Dermis blood vessel endothelial cell (primary cell): ENCODE results near the gene DUSP6. TPM values are rescaled to one million over a fixed set of nuclear protein-coding genes. Genes with fewer than 3 reads are reported as not detected.

Experiments
- DNase-seq: peaks from one replicate; pipeline ENCODE4 v3.0.0; 2010
- total RNA-seq: library from RNA; depleted of rRNA; stranded (reverse); fragments of >200 nt; gene quantifications from 2 replicates; pipeline ENCODE4 v1.2.3, GENCODE V29; 2014

The DUSP6 gene
- total RNA-seq, 1 donor from 2014 or later, result 317 TPM

DNA sequence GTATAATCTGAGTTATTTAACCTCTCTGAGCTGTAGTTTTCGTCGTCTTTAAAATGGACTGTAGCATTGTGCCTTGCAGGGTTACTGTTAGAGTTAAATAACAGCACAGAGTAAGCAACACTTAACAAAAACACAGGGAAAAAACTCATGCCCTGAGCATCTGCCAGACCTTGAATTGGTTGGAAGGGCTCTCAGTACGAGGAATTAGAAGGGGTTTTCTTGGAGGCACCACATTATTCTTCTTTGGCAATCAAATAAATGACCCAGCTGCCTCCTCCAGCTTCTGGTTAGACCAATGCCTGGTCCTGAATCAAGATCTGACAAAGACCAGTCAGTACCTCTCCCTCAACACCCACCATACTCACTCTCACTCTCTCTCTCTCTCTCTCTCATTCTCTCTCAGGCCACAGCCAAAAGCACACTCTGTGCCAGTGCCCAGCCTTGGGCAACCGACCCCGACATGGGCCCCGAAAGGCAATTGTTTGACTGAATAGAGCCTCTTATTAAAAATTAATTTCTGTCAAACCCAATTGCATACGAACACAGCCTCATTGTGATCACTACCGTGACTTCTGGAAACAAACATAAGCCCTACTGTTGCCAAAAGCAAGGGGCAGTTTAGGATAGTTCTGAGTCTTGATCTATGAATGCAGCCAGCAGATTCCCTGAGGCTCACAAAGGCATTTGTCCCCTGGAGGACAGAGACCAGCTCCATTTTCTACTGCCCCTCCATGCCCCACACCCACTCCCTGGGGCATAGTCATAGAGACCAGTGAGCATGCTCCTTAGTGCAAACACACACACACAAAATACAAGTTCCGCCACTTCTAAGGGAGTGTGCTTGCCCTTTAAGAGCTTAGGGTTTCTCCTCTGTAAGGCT, 23.9 kb downstream of the DUSP6 start:
- no peak for DNase-seq

DNA sequence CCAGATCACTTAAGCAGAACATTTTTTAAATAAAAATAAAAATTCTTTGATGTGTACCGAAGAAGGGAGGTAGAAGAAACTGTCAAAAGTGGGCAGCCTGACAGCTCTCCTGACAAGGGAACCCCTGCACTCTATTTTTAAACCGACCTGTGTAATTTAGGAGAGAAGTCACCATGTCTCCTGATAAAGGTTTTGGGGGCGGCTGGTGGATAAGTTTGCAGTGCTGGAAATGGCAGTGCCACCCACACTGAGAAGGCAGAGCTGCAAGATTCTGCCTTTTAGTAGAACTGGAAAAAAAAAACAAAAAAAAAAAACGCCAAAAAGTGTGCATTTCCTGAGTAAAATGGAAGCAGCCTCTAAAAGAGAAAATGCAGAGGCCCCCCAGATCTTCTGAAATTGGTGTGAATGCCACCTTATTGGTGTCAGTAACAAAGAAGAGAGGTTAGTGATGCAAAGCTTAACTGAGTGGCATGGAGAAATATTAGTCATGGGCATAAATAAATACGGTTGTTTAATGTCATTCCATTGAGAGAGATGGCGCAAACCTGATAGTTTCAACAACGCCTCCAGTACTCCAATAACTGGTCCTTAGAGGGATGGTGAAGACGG, 24.7 kb downstream of the DUSP6 start:
- no peak for DNase-seq

DNA sequence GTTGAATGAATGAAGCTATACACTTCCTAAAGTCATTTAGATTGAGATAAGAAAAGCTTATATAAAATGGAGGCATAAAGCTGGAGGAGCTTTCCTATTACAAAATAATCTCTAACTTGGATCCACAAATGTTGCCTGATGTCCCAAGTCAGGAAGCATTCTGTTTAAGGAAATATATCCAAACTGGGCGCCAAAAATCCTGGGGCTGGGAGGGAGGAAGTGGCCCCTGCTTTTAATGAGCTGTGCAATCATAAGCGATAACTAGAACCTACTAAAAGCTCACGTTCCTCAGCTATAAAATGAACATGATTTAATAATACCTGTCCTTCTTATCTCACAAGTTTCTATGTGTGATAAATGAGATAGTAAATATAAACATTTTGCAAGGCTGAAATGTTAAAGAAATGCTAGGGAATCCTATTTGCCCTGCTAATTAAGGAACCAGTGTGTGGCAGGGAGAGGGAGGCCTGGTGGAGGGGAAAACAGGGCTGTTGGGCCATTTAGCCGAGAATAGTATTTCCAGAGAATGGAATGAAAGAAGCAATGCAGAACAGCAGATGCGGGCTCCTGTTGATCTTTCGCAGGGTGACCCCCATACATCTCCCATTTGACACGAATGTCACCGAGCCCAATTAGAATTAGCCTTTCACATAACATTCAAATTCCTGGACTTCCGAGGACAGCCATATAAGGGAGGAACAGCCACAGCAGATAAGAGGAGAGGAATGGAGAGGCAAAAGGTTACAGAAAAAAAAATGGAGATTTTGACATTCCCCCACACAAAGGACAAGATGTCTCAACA, 25.9 kb downstream of the DUSP6 start:
- peak; percentile 10 for DNase-seq

DNA sequence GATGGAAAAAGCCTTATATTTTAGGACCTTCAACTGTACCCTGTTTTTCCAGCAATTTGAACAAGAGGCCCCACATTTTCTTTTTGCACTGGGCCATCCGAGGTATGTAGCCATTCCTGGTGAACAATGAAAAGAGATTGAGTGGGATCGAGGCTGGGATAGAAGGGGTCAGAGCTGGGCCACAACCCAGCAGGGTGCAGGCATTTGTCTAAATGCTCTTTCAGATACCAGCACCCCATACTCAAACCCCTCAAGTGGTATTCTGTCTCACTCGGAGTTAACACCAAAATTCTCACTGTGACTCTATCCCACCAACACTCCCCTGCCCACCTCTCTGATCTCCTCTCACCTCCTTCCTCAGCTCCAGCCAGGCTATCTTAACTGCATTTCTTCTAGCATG, 26.8 kb downstream of the DUSP6 start:
- DNase-seq, result no peak

- DNase-seq, result no peak
Observed at GRCh38 chr12:89324437-89324836, 27.9 kb downstream of the DUSP6 start.

- no peak for DNase-seq
Observed at GRCh38 chr12:89323568-89324218, 28.6 kb downstream of the DUSP6 start.

- DNase-seq, result no peak
Observed at GRCh38 chr12:89320735-89321134, 31.6 kb downstream of the DUSP6 start.

DNA sequence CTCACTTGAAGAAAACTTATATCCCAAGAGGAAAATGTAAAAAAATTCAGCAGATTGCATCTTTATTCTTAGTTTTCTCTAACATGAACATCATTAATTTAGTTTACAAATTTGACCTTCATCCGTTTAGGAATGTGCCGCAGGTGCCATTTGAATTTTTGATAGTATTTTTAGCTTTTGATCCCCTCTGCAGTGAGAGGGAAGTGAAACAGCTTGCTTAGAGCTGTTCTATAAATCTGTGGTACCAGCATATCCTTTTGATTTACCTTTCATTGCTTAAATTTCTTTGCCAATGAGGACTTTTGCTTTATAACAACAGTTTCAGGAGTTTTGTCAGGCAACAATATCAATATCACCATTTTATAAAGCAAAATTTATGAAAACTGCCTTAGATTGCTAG, 32.7 kb downstream of the DUSP6 start:
- DNase-seq, result no peak

GRCh38 chr12:89319122-89319521, 33.2 kb downstream of the DUSP6 start:
- DNase-seq, result no peak

- DNase-seq, result no peak
Observed at GRCh38 chr12:89316705-89317139, 35.6 kb downstream of the DUSP6 start.

DNA sequence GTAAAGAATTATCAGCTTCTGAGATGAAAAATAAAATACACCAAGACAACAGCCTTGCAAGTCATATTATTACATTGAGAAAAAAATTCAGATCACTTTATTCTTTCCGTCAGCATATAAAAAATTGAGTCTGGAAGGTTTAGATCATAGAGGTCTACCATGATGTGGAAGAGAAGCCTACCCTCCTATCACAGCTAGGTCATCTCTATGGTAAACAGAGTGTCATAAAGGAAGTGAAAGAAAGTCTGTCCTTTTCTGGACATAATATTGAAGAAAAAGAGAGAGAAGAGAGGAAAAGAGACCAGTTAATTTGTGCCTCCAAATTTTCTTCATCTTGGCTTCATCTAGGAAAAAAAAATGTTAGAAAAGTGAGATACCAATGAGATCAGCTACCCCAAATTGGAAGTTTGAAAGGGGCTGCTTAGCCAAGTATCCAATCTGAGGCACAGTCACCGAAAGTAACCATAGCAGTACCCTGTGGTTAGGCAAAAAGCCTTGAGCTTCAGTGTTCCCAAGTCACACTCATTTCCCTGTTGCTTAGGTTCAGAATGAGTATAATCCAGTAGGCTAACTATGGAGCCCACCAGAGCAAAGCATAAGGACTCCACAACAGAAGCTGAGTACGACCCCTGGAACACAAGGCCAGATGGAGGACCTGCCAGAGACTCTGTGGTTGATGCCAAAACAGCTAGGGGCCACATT, 38.1 kb downstream of the DUSP6 start:
- DNase-seq, result no peak

DNA sequence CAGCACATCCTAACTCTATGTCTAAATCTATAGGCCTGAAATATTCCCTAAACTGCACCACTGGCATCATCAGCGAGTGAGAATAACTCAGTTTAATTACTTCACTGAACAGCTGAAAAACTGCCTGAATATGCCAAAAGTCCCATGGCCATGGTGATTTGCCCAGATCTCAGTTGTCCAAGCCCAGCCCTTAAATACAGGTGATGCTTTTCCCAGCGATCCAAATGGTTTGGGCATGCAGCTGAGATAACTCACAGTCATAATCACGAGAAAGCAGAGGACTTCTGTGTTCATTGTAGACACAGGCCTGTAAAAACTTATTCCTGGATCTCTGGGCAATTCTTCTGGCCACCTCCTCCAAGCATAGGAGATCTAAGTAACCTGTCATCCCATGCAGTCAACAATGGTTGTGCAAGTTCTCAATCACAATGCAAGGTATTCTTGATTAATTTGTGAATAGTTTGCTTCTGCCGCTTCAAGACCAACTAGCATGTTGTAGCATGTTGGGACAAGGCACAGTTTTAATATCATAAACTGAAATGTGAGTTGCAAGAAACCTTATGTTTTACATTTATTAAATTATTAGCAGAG, 40.5 kb downstream of the DUSP6 start:
- no peak for DNase-seq

DNA sequence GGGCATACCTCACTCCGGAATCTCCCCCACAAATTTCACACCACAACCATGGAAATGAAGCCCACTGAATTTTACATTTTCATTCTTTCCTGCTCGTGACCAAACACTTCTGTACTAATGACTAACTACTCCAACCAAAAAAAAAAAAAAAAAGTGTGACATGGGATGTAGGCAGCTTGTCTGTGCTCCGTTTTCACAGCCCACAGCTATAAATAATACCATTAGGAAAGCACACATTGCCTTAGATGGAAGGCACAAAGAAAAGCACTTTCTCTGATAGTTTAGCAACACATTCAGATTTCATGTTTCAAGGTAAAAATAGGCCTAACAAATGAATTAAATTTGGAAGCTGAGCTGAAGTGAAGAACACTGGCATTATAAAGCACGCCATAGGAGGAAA, 42.5 kb downstream of the DUSP6 start:
- no peak for DNase-seq

GRCh38 chr12:89309440-89309802, 42.9 kb downstream of the DUSP6 start:
- DNase-seq, result no peak

DNA sequence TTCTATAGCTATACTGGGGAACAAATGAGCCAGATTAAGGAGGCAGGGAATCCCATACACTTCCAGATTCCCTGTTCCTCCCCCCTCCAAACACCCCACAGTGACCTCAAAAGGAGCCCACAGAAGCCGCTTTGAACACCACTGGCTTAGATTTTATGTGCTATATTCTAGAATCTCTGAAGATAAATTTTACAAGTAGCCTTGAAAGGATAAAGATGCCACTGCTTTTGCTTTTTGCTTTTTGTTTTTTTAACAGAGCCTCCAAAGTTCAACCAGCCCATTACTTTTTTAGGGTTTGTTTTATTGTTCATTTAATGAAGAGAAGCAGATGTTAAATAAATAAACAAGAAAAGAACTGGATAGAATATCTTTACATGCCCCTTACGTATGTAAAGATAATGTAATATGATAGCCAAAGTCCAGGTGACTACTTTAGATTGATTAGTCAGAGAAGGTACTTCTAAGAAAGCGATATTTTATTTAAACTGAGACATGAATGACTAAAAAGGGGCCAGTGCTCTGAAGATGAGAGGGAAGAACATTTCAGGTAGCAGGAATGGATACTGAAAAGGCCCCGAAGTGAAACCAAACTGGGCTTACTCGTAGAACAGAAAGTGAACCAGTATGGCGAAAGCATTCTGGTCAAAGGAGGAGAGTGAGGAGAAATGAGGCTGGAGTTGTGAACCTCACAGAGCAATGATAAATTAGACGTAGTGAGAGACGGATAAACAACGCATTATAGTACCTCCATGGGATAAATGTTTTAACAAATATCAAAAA, 44.6 kb downstream of the DUSP6 start:
- no peak for DNase-seq

- no peak for DNase-seq
Observed at GRCh38 chr12:89306827-89307473, 45.4 kb downstream of the DUSP6 start.

- DNase-seq, result no peak
Observed at GRCh38 chr12:89305373-89305772, 46.9 kb downstream of the DUSP6 start.

DNA sequence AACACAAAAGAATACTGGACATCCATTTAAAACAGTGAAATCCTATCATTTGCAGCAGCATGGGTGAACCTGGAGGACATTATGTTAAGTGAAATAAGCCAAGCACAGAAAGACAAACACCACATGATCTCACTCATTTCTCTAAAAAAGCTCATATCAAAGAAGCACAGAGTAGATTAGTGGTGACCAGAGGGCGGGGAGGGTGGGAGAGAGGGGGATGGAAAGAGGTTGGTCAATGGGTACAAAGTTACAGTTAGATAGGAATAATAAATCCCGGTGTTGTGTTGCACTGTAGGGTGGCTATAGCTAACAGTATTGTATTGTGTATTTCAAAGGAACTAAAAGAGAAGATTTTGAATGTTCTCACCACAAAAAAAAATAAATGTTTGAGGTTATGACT, 52.4 kb downstream of the DUSP6 start:
- DNase-seq, result no peak

- DNase-seq, result no peak
Observed at GRCh38 chr12:89299417-89299816, 52.9 kb downstream of the DUSP6 start.
